WTC11 (cell line): Measurements from ENCODE around the gene SOAT1. TPM values are rescaled to one million over a fixed set of nuclear protein-coding genes. Genes with fewer than 3 reads are reported as not detected.

Experiments used
- ATAC-seq: fragments of 200-7000 bp; cut with Tn5 transposase; 2 replicates; pipeline ENCODE4 v1.10.0; 2021; ENCODE audit warnings: mild to moderate bottlenecking, moderate library complexity
- CTCF ChIA-PET: fragments of 300-600 bp; sonication (Branson Sonifier 250); formaldehyde crosslinking; loops from one replicate; lab custom pipeline; 2021; ENCODE audit warnings: antibody characterized with exemption; lab: Charles Lee
- POLR2A ChIA-PET: fragments of 350-600 bp; sonication (Branson Sonifier 250); formaldehyde crosslinking; loops from one replicate; lab custom pipeline; 2021; ENCODE audit warnings: antibody characterized with exemption; lab: Charles Lee
- DNase-seq: peaks from one replicate; pipeline ENCODE4 v3.0.0; 2021; ENCODE audit warnings: low spot score
- H3K27ac Mint-ChIP-seq: 2 replicates; pipeline ENCODE4 v1.8.0; 2021; ENCODE audit warnings: mixed read lengths
- H3K27me3 Mint-ChIP-seq: 2 replicates; pipeline ENCODE4 v1.8.0; 2021; ENCODE audit warnings: low read depth, mild to moderate bottlenecking, moderate library complexity, mixed read lengths
- H3K36me3 Mint-ChIP-seq: 2 replicates; pipeline ENCODE4 v1.8.0; 2021; ENCODE audit warnings: mixed read lengths
- H3K4me1 Mint-ChIP-seq: 2 replicates; pipeline ENCODE4 v1.8.0; 2022; ENCODE audit warnings: mixed read lengths
- H3K4me3 Mint-ChIP-seq: 2 replicates; pipeline ENCODE4 v1.8.0; 2021; ENCODE audit warnings: mild to moderate bottlenecking, moderate library complexity, mixed read lengths
- H3K9me3 Mint-ChIP-seq: 2 replicates; pipeline ENCODE4 v1.8.0; 2021; ENCODE audit warnings: mixed read lengths
- ATF6 ChIP-seq: sonication (generic); formaldehyde crosslinking; IDR thresholded peaks from 2 replicates; pipeline ENCODE4 v1.8.1; 2023; ENCODE audit warnings: mild to moderate bottlenecking, missing genetic modification reagents
- IRF2 ChIP-seq: sonication (generic); formaldehyde crosslinking; IDR thresholded peaks from 2 replicates; pipeline ENCODE4 v1.8.0; 2022; ENCODE audit warnings: low read depth, missing genetic modification reagents, borderline replicate concordance
- KAT7 ChIP-seq: sonication (generic); formaldehyde crosslinking; IDR thresholded peaks from 2 replicates; pipeline ENCODE4 v1.8.1; 2023; ENCODE audit warnings: missing genetic modification reagents, mild to moderate bottlenecking, borderline replicate concordance
- NR3C1 ChIP-seq: sonication (generic); formaldehyde crosslinking; conservative IDR thresholded peaks from 2 replicates; pipeline ENCODE4 v1.8.1; 2023; ENCODE audit warnings: low read depth, mild to moderate bottlenecking, missing genetic modification reagents
- RELA ChIP-seq: sonication (generic); formaldehyde crosslinking; IDR thresholded peaks from 2 replicates; pipeline ENCODE4 v1.8.1; 2022; ENCODE audit warnings: missing genetic modification reagents, mild to moderate bottlenecking, borderline replicate concordance
- SOX15 ChIP-seq: fragments of 250-450 bp; sonication (Bioruptor Pico); IDR thresholded peaks from 2 replicates; pipeline ENCODE4 v1.9.0; 2021; ENCODE audit warnings: mild to moderate bottlenecking
- SP1 ChIP-seq: sonication (generic); formaldehyde crosslinking; conservative IDR thresholded peaks from 2 replicates; pipeline ENCODE4 v1.8.1; 2022; ENCODE audit warnings: missing genetic modification reagents
- ZBTB21 ChIP-seq: sonication (generic); formaldehyde crosslinking; IDR thresholded peaks from 2 replicates; pipeline ENCODE4 v1.8.1; 2023; ENCODE audit warnings: mild to moderate bottlenecking, missing genetic modification reagents, borderline replicate concordance
- ZNF121 ChIP-seq: sonication (generic); formaldehyde crosslinking; IDR thresholded peaks from 2 replicates; pipeline ENCODE4 v1.8.0; 2023; ENCODE audit warnings: missing genetic modification reagents
- ZNF232 ChIP-seq: sonication (generic); formaldehyde crosslinking; IDR thresholded peaks from 2 replicates; pipeline ENCODE4 v1.8.0; 2022; ENCODE audit warnings: mild to moderate bottlenecking, missing genetic modification reagents
- ZNF263 ChIP-seq: sonication (generic); formaldehyde crosslinking; IDR thresholded peaks from 2 replicates; pipeline ENCODE4 v1.8.1; 2022; ENCODE audit warnings: low read depth, mild to moderate bottlenecking, moderate library complexity, missing genetic modification reagents
- ZNF532 ChIP-seq: fragments of 250-450 bp; sonication (Bioruptor Pico); IDR thresholded peaks from 2 replicates; pipeline ENCODE4 v1.9.0; 2021; ENCODE audit warnings: mild to moderate bottlenecking, borderline replicate concordance
- ZNF671 ChIP-seq: fragments of 250-450 bp; sonication (Bioruptor Pico); IDR thresholded peaks from 2 replicates; pipeline ENCODE4 v1.8.0; 2021; ENCODE audit warnings: mild to moderate bottlenecking
- total RNA-seq: library from RNA; stranded (reverse); gene quantifications from 3 replicates; pipeline ENCODE4 v1.2.3, GENCODE V29; 2021
- TF ChIP-seq, protein P1 (sequence below): fragments of 250-450 bp; sonication (Bioruptor Pico); IDR thresholded peaks from 2 replicates; pipeline ENCODE4 v2.1.2; 2022; ENCODE audit warnings: mild to moderate bottlenecking, moderate library complexity
- TF ChIP-seq, protein P2 (sequence below): sonication (generic); formaldehyde crosslinking; IDR thresholded peaks from 2 replicates; pipeline ENCODE4 v1.8.0; 2023; ENCODE audit warnings: missing genetic modification reagents, mild to moderate bottlenecking, borderline replicate concordance
- TF ChIP-seq, protein P3 (sequence below): sonication (generic); formaldehyde crosslinking; IDR thresholded peaks from 2 replicates; pipeline ENCODE4 v1.8.0; 2022; ENCODE audit warnings: mild to moderate bottlenecking, missing genetic modification reagents
- TF ChIP-seq, protein P4 (sequence below): sonication (generic); formaldehyde crosslinking; IDR thresholded peaks from 2 replicates; pipeline ENCODE4 v1.8.1; 2022; ENCODE audit warnings: missing genetic modification reagents, borderline replicate concordance

SOAT1 gene
- total RNA-seq, 1 experiment from 2014 or later: 2.3 TPM

GRCh38 chr1:179310291-179310690, 16.7 kb downstream of the SOAT1 start (continued):
- no peak for TF ChIP-seq RELA (CRISPR knock-in tag)
- TF ChIP-seq NR3C1: no peak
- no peak for TF ChIP-seq IRF2 (CRISPR knock-in tag)
- TF ChIP-seq, protein P1, sequence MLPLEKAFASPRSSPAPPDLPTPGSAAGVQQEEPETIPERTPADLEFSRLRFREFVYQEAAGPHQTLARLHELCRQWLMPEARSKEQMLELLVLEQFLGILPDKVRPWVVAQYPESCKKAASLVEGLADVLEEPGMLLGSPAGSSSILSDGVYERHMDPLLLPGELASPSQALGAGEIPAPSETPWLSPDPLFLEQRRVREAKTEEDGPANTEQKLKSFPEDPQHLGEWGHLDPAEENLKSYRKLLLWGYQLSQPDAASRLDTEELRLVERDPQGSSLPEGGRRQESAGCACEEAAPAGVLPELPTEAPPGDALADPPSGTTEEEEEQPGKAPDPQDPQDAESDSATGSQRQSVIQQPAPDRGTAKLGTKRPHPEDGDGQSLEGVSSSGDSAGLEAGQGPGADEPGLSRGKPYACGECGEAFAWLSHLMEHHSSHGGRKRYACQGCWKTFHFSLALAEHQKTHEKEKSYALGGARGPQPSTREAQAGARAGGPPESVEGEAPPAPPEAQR (CRISPR knock-in tag): no peak
- TF ChIP-seq SOX15: no peak

DNA sequence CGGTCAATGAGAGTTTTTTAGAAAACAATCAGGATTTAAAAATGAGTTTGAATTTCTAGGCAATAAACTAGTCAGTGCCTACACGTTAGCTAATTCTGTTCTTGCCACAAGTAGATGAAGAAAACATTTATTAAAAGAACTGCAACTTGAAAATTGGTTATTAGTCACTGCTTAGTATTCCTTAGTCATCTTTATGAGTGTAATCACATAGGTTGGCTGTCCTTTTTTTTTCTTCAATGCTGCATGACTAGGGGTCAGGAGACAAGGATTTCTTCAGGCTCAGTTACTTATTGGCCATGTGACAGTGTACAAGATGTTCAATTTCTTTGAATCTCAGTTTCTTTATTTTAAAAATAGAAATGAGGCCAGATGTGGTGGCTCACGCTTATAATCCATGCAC, 17.1 kb downstream of the SOAT1 start:
- Mint-ChIP-seq H3K27ac (no peak overlapping the region), H3K4me1 (no peaks in the 10 kb centered on the region), H3K9me3 (no peaks in the 10 kb centered on the region), H3K27me3 (peaks cover 3% of the 10 kb centered on the region; the same call in 1 of the 2 replicates), H3K4me3 (no peak overlapping the region), H3K36me3 (no peaks in the 10 kb centered on the region)
- ATAC-seq: no peak
- DNase-seq: no peak
- CTCF ChIA-PET: no interaction called here
- POLR2A ChIA-PET: no interaction called here
- TF ChIP-seq ZNF232 (no peak), ATF6 (CRISPR knock-in tag) (no peak), SP1 (CRISPR knock-in tag) (no peak), ZNF532 (no peak), KAT7 (no peak), ZNF671 (CRISPR knock-in tag) (no peak), ZNF121 (CRISPR knock-in tag) (no peak), ZNF263 (no peak), ZBTB21 (CRISPR knock-in tag) (no peak)
- TF ChIP-seq, protein P2, sequence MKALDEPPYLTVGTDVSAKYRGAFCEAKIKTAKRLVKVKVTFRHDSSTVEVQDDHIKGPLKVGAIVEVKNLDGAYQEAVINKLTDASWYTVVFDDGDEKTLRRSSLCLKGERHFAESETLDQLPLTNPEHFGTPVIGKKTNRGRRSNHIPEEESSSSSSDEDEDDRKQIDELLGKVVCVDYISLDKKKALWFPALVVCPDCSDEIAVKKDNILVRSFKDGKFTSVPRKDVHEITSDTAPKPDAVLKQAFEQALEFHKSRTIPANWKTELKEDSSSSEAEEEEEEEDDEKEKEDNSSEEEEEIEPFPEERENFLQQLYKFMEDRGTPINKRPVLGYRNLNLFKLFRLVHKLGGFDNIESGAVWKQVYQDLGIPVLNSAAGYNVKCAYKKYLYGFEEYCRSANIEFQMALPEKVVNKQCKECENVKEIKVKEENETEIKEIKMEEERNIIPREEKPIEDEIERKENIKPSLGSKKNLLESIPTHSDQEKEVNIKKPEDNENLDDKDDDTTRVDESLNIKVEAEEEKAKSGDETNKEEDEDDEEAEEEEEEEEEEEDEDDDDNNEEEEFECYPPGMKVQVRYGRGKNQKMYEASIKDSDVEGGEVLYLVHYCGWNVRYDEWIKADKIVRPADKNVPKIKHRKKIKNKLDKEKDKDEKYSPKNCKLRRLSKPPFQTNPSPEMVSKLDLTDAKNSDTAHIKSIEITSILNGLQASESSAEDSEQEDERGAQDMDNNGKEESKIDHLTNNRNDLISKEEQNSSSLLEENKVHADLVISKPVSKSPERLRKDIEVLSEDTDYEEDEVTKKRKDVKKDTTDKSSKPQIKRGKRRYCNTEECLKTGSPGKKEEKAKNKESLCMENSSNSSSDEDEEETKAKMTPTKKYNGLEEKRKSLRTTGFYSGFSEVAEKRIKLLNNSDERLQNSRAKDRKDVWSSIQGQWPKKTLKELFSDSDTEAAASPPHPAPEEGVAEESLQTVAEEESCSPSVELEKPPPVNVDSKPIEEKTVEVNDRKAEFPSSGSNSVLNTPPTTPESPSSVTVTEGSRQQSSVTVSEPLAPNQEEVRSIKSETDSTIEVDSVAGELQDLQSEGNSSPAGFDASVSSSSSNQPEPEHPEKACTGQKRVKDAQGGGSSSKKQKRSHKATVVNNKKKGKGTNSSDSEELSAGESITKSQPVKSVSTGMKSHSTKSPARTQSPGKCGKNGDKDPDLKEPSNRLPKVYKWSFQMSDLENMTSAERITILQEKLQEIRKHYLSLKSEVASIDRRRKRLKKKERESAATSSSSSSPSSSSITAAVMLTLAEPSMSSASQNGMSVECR (CRISPR knock-in tag): no peak
- TF ChIP-seq, protein P3, sequence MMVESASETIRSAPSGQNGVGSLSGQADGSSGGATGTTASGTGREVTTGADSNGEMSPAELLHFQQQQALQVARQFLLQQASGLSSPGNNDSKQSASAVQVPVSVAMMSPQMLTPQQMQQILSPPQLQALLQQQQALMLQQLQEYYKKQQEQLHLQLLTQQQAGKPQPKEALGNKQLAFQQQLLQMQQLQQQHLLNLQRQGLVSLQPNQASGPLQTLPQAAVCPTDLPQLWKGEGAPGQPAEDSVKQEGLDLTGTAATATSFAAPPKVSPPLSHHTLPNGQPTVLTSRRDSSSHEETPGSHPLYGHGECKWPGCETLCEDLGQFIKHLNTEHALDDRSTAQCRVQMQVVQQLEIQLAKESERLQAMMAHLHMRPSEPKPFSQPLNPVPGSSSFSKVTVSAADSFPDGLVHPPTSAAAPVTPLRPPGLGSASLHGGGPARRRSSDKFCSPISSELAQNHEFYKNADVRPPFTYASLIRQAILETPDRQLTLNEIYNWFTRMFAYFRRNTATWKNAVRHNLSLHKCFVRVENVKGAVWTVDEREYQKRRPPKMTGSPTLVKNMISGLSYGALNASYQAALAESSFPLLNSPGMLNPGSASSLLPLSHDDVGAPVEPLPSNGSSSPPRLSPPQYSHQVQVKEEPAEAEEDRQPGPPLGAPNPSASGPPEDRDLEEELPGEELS (CRISPR knock-in tag): no peak
- TF ChIP-seq, protein P1 (CRISPR knock-in tag): no peak
- TF ChIP-seq, protein P4, sequence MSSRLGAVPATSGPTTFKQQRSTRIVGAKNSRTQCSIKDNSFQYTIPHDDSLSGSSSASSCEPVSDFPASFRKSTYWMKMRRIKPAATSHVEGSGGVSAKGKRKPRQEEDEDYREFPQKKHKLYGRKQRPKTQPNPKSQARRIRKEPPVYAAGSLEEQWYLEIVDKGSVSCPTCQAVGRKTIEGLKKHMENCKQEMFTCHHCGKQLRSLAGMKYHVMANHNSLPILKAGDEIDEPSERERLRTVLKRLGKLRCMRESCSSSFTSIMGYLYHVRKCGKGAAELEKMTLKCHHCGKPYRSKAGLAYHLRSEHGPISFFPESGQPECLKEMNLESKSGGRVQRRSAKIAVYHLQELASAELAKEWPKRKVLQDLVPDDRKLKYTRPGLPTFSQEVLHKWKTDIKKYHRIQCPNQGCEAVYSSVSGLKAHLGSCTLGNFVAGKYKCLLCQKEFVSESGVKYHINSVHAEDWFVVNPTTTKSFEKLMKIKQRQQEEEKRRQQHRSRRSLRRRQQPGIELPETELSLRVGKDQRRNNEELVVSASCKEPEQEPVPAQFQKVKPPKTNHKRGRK (CRISPR knock-in tag): no peak
